OCI-LY3 (cell line): Measurements from ENCODE around the gene KRT222.

Source experiments
- EZH2phosphoT487 ChIP-seq: fragments of 200-600 bp; shearing (Covaris generic); IDR thresholded peaks from 2 replicates; pipeline ENCODE4 v1.6.1; 2018; ENCODE audit warnings: antibody characterized with exemption, mixed run types, low read depth
- TF ChIP-seq, protein P1 (sequence below): fragments of 200-600, 300-600 bp; sonication (generic); IDR thresholded peaks from 2 replicates; pipeline ENCODE4 v1.5.1; 2014; ENCODE audit warnings: antibody characterized with exemption, low read length, low read depth

- TF ChIP-seq, protein P1, sequence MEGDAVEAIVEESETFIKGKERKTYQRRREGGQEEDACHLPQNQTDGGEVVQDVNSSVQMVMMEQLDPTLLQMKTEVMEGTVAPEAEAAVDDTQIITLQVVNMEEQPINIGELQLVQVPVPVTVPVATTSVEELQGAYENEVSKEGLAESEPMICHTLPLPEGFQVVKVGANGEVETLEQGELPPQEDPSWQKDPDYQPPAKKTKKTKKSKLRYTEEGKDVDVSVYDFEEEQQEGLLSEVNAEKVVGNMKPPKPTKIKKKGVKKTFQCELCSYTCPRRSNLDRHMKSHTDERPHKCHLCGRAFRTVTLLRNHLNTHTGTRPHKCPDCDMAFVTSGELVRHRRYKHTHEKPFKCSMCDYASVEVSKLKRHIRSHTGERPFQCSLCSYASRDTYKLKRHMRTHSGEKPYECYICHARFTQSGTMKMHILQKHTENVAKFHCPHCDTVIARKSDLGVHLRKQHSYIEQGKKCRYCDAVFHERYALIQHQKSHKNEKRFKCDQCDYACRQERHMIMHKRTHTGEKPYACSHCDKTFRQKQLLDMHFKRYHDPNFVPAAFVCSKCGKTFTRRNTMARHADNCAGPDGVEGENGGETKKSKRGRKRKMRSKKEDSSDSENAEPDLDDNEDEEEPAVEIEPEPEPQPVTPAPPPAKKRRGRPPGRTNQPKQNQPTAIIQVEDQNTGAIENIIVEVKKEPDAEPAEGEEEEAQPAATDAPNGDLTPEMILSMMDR: no peak
- TF ChIP-seq EZH2phosphoT487: no peak
These were observed 54.6 kb downstream of the KRT222 start for GRCh38 chr17:40610359-40610758.
